Measurements from ENCODE around the gene CUL1. TPM values are rescaled to one million over a fixed set of nuclear protein-coding genes. Genes with fewer than 3 reads are reported as not detected.

The CUL1 gene
- total RNA-seq, 1 experiment from 2014 or later: 37.8 TPM

DNA sequence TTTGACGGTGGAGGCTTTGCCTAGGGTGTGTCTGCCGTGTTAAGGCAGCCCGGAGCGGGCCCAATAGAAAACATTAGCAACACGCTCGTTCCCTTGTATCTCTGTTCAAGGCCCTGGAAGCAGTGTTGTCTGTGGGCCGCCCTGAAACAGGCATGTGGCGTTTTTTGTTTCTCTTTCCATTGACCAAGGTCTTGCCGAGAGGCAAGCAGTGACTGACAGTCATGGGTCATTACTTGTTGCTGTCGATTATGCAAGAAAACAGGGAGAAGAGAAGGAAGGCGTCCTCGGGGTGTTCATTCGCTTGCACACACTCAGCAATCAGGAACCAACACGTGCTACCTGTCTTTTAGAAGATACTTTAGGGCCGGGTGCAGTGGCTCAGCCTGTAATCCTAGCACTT is 92.8 kb downstream of the CUL1 start:
- CTCF ChIA-PET: no interaction called here
- intact Hi-C loops (cut with micrococcal nuclease; ENCODE audit: unreplicated experiment): no loop called here

GRCh38 chr7:148793590-148793989 is 94.9 kb downstream of the CUL1 start:
- CTCF ChIA-PET: no interaction called here
- BruUV-seq (replicated peaks): no TSS peak
- TF ChIP-seq CTCF (IDR thresholded peaks at IDR 0.05; ENCODE audit: unreplicated experiment): no peak
- DNase-seq: no peak
- H3K4me3 Mint-ChIP-seq (ENCODE audit: low read depth, unreplicated experiment): no peak overlapping the region
- no peak overlapping the region for H3K27ac Mint-ChIP-seq (ENCODE audit: unreplicated experiment)
- no peaks in the 10 kb centered on the region for H3K9me3 Mint-ChIP-seq (ENCODE audit: low read depth, unreplicated experiment)
- intact Hi-C loops (cut with micrococcal nuclease; ENCODE audit: unreplicated experiment): no loop called here
- H3K27me3 Mint-ChIP-seq (ENCODE audit: unreplicated experiment): no peaks in the 10 kb centered on the region
- no peaks in the 10 kb centered on the region for H3K4me1 Mint-ChIP-seq (ENCODE audit: low read depth, unreplicated experiment)
- H3K36me3 Mint-ChIP-seq (ENCODE audit: insufficient read depth, unreplicated experiment): peaks cover 28% of the 10 kb centered on the region

More for the DNA sequence above, 92.8 kb downstream of the CUL1 start:
- no peak overlapping the region for H3K27ac Mint-ChIP-seq (ENCODE audit: unreplicated experiment)
- TF ChIP-seq CTCF (IDR thresholded peaks at IDR 0.05; ENCODE audit: unreplicated experiment): no peak
- DNase-seq: no peak
- no peaks in the 10 kb centered on the region for H3K9me3 Mint-ChIP-seq (ENCODE audit: low read depth, unreplicated experiment)
- no peaks in the 10 kb centered on the region for H3K4me1 Mint-ChIP-seq (ENCODE audit: low read depth, unreplicated experiment)
- no peaks in the 10 kb centered on the region for H3K27me3 Mint-ChIP-seq (ENCODE audit: unreplicated experiment)
- peaks cover 33% of the 10 kb centered on the region for H3K36me3 Mint-ChIP-seq (ENCODE audit: insufficient read depth, unreplicated experiment)
- no peak overlapping the region for H3K4me3 Mint-ChIP-seq (ENCODE audit: low read depth, unreplicated experiment)
- no TSS peak for BruUV-seq (replicated peaks)

DNA sequence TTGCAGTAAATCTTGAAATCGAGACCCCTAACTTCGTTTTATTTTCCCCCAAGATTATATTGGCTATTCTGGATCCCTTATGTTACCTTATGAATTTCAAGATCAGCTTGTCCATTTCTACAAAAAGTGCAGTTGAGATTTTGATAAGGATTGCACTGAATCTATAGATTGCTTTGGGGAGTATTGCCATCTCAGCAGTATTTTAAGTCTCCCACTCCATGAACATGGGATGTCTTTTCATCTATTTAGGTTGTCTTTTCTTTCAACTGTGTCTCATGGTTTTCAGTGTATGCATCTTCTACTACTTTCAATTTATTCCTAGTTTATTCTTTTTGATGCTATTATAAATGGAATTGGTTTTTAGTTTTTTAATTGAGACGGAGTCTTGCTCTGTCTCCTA is 95.8 kb downstream of the CUL1 start:
- no TSS peak for BruUV-seq (replicated peaks)
- Mint-ChIP-seq H3K27me3 (ENCODE audit: unreplicated experiment) (no peaks in the 10 kb centered on the region), H3K36me3 (ENCODE audit: insufficient read depth, unreplicated experiment) (peaks cover 21% of the 10 kb centered on the region), H3K27ac (ENCODE audit: unreplicated experiment) (no peak overlapping the region), H3K4me1 (ENCODE audit: low read depth, unreplicated experiment) (no peaks in the 10 kb centered on the region), H3K4me3 (ENCODE audit: low read depth, unreplicated experiment) (no peak overlapping the region), H3K9me3 (ENCODE audit: low read depth, unreplicated experiment) (no peaks in the 10 kb centered on the region)
- intact Hi-C loops (cut with micrococcal nuclease; ENCODE audit: unreplicated experiment): no loop called here
- TF ChIP-seq CTCF (IDR thresholded peaks at IDR 0.05; ENCODE audit: unreplicated experiment): no peak
- DNase-seq: no peak
- CTCF ChIA-PET: no interaction called here

GRCh38 chr7:148796841-148797240 is 98.1 kb downstream of the CUL1 start:
- H3K4me3 Mint-ChIP-seq (ENCODE audit: low read depth, unreplicated experiment): no peak overlapping the region
- H3K36me3 Mint-ChIP-seq (ENCODE audit: insufficient read depth, unreplicated experiment): peaks cover 22% of the 10 kb centered on the region
- BruUV-seq (replicated peaks): no TSS peak
- intact Hi-C loops (cut with micrococcal nuclease; ENCODE audit: unreplicated experiment): no loop called here
- DNase-seq: no peak
- no peaks in the 10 kb centered on the region for H3K27me3 Mint-ChIP-seq (ENCODE audit: unreplicated experiment)
- H3K9me3 Mint-ChIP-seq (ENCODE audit: low read depth, unreplicated experiment): no peaks in the 10 kb centered on the region
- no peak overlapping the region for H3K27ac Mint-ChIP-seq (ENCODE audit: unreplicated experiment)
- H3K4me1 Mint-ChIP-seq (ENCODE audit: low read depth, unreplicated experiment): no peaks in the 10 kb centered on the region
- CTCF ChIA-PET: interaction anchor here (0.5 kb wide), 1 partner anchor 63 kb away, joined by 3 read pairs; no protein-coding TSS in a partner anchor
- no peak for TF ChIP-seq CTCF (IDR thresholded peaks at IDR 0.05; ENCODE audit: unreplicated experiment)

Data from Calu3 (cell line).